HG03354 (cell line): ENCODE measurements around the gene KIF26B.

Experiments used
- ATAC-seq: cut with Tn5 transposase; IDR thresholded peaks from one replicate; pipeline ENCODE4 v1.9.1; 2021; ENCODE audit warnings: mild to moderate bottlenecking; ENCODE audit not compliant: unreplicated experiment, poor library complexity, severe bottlenecking

Gene KIF26B

GRCh38 chr1:245201201-245201600, 46.4 kb downstream of the KIF26B start:
- ATAC-seq, result no peak

GRCh38 chr1:245201827-245202226, 47.0 kb downstream of the KIF26B start:
- ATAC-seq, result no peak

GRCh38 chr1:245205396-245205795, 50.6 kb downstream of the KIF26B start:
- no peak for ATAC-seq

GRCh38 chr1:245205864-245206263, 51.1 kb downstream of the KIF26B start:
- ATAC-seq, result no peak

GRCh38 chr1:245207056-245207638, 52.4 kb downstream of the KIF26B start:
- ATAC-seq, result no peak

- no peak for ATAC-seq
Observed at GRCh38 chr1:245207801-245208200, 53.0 kb downstream of the KIF26B start.

- ATAC-seq, result no peak
Observed at GRCh38 chr1:245209658-245210435, 55.1 kb downstream of the KIF26B start.

GRCh38 chr1:245211035-245211749, 56.4 kb downstream of the KIF26B start:
- no peak for ATAC-seq

- no peak for ATAC-seq
Observed at GRCh38 chr1:245211761-245212160, 57.0 kb downstream of the KIF26B start.

GRCh38 chr1:245212221-245212710, 57.5 kb downstream of the KIF26B start:
- no peak for ATAC-seq

GRCh38 chr1:245213066-245213831, 58.5 kb downstream of the KIF26B start:
- no peak for ATAC-seq

- no peak for ATAC-seq
Observed at GRCh38 chr1:245215071-245215470, 60.3 kb downstream of the KIF26B start.

GRCh38 chr1:245216366-245217115, 61.8 kb downstream of the KIF26B start:
- ATAC-seq, result no peak

GRCh38 chr1:245217853-245218608, 63.2 kb downstream of the KIF26B start:
- ATAC-seq, result no peak

- no peak for ATAC-seq
Observed at GRCh38 chr1:245220381-245220985, 65.7 kb downstream of the KIF26B start.

- ATAC-seq, result no peak
Observed at GRCh38 chr1:245221805-245222204, 67.0 kb downstream of the KIF26B start.

GRCh38 chr1:245222931-245223595, 68.3 kb downstream of the KIF26B start:
- no peak for ATAC-seq
